NCI-H1930 (cell line): ENCODE measurements around the gene TRIM62.

Experiments
- DNase-seq, 2 experiments: peaks; one replicate each; lab custom pipeline; 2025; lab: John Stamatoyannopoulos, UW

The TRIM62 gene

DNA sequence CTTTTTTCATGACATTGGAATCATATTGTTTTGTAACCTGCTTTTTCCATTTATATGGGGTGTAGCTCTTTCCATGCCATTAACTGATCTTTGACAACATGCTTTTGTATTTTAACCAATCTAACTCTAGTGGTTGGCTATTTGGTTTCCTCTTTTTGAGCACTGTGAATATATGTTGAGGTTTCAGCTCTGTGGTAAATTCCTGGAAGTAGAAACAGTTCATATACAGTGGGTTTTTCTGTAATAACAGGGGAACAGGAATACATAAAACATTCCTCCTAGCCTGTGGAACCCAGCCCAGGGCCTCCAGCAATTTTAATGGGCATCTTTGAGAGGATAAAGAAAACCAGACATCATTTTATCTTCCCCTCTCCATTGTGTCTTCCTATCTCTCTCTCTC, 83.5 kb downstream of the TRIM62 start:
- no peak for DNase-seq

- DNase-seq = no peak
Measured at GRCh38 chr1:33097762-33098161, 84.1 kb downstream of the TRIM62 start.

DNA sequence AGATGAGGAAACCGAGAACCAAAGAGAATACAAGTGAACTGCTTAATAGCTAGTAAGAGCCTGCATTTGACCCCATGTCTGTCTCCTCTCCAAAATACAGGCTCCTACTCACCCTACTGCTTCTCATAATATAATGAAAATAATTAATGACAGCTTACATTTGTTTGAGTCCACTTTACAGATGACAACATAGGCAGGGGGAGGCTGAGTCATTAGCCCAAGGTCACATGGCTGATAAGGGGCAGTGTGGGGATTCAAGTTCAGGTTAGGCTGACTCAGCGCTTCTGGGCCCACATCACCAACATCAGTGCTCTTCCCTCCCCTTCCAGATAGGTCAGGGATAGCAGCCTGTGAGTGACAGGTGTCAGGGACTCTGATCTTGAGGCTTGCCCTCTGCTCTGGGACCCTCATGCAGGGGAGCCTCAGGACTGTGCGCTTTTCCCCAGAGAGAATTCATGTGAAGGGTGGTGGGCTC, 84.7 kb downstream of the TRIM62 start:
- no peak for DNase-seq

DNA sequence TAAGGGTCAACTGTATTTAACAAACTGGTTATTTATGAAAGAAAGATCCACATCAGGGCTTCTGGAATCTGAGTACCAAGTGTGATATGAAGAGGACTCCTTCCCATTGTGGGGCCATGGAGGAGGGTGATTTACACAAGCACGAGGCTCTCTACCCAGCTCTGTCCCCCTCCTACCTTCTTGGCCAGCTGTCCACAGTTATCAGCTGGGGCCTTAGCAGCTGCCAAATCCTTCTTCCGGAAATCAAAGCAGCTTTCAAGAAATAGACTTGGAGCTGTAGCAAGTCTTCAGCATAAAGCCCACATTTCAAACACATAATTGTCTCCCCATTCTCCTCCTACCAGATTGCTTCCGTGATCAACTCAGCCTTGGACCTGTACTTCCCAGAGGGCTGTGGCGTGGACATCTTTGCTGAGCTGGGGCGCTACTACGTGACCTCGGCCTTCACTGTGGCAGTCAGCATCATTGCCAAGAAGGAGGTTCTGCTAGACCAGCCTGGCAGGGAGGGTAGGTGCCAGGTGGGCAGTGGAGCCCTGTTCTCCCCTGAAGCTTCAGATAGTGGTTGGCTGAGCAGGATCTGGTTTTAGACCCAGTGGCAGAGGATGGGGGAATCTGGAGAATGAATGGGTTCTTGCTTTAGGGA, 85.4 kb downstream of the TRIM62 start:
- no peak for DNase-seq
